ENCODE measurements around the gene GRK5.

Gene GRK5

GRCh38 chr10:119409906-119410305, 202.5 kb downstream of the GRK5 start:
- DNase-seq, result no peak

GRCh38 chr10:119410361-119411116, 203.2 kb downstream of the GRK5 start:
- no peak for DNase-seq

DNA sequence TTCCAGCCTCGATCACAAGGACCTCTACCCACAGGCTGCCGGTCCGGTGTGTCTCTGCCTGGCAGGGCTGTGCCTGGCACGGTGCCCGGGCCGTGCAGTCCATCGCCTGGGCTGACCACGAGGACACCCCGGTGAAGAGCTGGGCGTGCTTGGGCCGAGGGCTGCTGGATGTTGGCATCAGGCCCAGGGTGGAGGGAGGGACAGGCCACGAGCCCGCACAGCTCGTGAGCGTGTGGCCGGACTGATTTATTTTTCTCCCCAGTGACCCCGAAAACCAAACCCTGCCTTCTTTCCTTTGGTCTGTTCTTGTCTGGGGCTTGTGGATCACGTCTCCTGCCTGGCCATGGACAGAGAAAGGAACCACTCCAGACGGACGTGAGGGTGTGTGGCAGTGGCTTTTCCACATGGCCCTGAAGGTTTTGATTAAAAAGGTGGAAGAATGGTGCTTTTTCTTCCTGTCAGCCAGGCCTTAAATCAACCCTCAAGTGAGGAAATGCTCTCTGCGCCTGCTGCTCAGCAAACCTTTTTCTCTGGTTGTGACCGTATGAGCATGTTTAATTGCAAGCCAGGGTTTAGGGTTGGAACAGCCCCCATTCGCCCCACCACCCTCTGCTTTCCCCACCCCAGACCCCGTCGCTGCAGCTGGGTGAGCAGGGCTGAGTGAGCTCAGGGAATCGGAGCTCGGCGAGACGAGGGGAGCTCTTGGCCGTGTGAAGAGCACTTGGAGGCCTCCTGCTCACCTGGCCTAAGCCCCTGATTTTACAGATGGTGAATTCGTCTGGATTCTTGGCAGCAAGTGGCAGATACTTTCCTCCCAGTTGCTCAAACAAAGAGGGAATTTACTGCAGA, 205.1 kb downstream of the GRK5 start:
- no peak for DNase-seq

- DNase-seq, result no peak
These were observed 205.7 kb downstream of the GRK5 start for GRCh38 chr10:119413093-119413453.

- no peak for DNase-seq
These were observed 206.2 kb downstream of the GRK5 start for GRCh38 chr10:119413471-119414080.

GRCh38 chr10:119414081-119414611, 206.8 kb downstream of the GRK5 start:
- no peak for DNase-seq

- DNase-seq, result no peak
These were observed 207.8 kb downstream of the GRK5 start for GRCh38 chr10:119415121-119415520.

GRCh38 chr10:119415536-119416503, 208.4 kb downstream of the GRK5 start:
- DNase-seq, result no peak

DNA sequence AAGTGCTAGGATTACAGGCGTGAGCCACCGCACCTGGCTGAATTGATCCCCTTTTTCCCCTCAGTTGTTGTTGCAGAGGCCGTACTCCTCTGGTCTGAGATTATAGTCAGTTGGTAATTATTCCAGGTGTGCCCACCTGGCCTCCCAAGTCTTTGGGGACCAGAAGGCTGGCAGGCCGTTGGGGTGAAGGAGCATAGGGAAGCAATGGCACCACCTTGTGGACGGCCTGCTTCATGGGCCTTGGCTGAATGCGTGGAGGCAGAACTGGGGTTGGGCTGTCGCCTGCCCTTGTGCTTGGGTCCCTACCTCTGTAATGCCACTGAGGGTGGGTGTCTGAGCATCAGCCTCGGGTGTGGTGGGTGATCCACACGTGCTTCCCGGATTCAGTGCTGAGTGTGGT, 209.5 kb downstream of the GRK5 start:
- peak; percentile 59 for DNase-seq

GRCh38 chr10:119417852-119418251, 210.5 kb downstream of the GRK5 start:
- DNase-seq, result no peak

DNA sequence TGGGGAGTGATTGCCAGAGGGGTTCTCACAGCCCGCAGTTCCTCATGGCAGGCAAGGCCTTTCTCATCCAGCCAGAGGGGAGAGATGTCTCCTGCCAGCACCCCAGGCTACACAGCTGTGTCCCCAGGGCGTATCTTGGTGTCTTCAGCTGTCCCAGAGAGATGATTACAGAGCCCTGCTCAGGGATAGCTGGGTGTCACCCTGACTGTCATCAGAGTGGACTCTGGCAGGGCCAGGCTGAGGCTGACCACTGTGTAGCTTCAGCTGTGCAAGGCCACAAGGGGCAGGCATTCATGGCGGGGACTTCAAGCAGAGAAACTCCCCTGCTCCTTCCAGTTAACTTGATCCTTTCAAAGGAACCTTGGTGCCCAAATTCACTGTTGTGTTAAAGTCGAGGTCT, 211.0 kb downstream of the GRK5 start:
- no peak for DNase-seq

GRCh38 chr10:119419931-119420330, 212.6 kb downstream of the GRK5 start:
- no peak for DNase-seq

GRCh38 chr10:119420950-119421875, 213.8 kb downstream of the GRK5 start:
- no peak for DNase-seq

GRCh38 chr10:119421891-119422681, 214.7 kb downstream of the GRK5 start:
- no peak for DNase-seq

- DNase-seq, result no peak
These were observed 215.5 kb downstream of the GRK5 start for GRCh38 chr10:119422682-119423509.

DNA sequence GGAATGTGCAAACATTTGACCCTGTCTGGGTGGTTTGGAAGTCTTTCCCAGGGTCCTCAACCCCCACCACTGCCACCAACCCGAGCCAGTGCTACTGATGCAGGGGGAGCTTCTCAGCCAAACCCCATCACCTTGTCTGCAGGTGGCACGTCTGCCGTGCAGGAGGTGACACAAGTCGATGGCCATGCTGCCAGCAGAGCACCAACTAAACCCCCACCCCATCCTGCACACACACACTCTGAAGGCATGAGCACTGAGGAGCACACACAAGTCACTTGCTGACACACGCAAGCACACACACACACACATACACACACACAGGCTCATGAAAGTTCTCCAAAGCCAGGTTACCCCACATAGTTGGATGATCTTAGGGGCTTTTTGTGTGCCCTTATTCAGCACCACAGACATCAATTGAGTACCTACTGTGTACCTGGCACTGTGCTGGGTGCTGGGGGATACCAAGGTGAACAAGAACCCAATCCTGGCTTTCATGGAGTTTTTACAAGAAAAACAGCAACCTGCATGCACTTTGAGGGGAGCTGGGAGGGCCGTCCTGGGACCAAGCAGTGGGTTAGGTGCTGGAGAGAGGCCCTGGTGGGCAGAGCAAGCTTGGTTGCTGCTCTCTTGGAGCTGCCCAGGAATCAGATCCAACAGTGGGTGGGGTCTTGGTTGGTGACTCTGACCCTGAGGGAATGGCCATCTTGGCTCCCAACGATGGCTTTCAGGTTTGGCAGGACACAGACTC, 216.3 kb downstream of the GRK5 start:
- DNase-seq, result no peak

DNA sequence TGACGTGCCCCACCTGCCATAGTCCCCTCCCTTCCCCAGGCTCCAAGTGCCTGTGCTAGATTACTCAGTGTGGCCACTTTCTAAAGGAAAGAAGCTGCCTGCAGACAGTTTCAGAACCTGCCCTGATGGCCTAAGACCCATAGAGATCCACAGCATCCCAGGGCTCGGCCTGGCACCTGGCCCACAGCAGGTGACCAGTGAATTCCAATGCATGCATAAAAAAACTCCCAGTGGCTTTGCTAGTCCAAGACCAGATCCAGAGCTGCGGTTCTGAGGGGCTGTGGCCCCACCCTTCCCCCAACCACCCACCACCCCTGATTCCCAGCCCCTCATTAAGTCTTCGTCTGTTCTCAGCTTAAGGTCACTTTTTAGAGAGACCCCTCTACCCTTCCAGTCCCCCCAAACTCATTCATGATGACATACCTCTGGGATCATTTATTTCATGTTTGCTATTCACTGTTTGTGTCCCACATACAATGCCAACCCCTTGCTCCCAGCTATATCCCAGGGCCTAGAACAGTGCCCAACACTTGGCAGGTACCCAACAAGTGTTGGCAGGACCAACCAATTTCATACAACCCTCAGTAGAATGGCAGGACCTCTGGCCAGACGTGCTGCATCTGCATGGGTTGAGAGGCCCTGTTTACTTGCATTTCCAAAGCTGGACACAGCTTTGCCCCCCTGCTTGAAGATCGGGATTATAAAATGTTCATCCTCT, 217.0 kb downstream of the GRK5 start:
- no peak for DNase-seq
